ENCODE data around the gene NOG. TPM values are rescaled to one million over a fixed set of nuclear protein-coding genes. Genes with fewer than 3 reads are reported as not detected.

Gene NOG
- total and polyA plus RNA-seq, 2 experiments from 2014 or later: 0.39 to 0.66 TPM

DNA sequence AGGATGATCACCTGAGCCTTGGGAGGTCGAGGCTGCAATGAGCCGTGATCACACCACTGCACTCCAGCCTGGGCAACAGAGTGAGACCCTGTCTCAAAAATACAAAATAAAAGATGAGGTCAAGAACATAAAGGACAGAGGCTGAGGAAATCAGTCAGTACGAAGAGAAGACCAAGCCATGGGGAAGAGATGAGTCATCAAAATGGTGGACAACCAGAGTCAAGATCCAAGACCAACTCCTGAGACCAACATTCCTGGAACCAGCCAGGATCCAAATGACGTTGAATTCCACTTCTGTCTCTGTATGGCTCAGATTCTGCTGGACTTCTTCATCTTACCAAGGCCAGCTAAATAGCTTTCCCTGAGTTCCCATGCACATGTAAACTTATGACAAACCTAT lies 44.8 kb upstream of the NOG start:
- no peak overlapping the region for H3K27ac Mint-ChIP-seq
- no peak overlapping the region for H3K27ac ChIP-seq (ENCODE audit: low read depth)
- H3F3A ChIP-seq (replicated peaks; ENCODE audit: low read depth): no peaks in the 10 kb centered on the region
- H2AFZ ChIP-seq: no peak overlapping the region
- DNase-seq (ENCODE audit: low spot score): no peak
- H3K4me2 ChIP-seq: no peak overlapping the region
- no peak overlapping the region for H3K4me3 ChIP-seq
- no peaks in the 10 kb centered on the region for H3K36me3 Mint-ChIP-seq (ENCODE audit: low read depth)
- H3K4me1 ChIP-seq (ENCODE audit: insufficient read depth): peaks cover 9% of the 10 kb centered on the region; the same call in 1 of the 2 replicates
- ATAC-seq: no peak
- no peaks in the 10 kb centered on the region for H3K36me3 ChIP-seq (ENCODE audit: insufficient read depth)
- peaks cover 17% of the 10 kb centered on the region for H3K4me1 Mint-ChIP-seq
- H4K20me1 ChIP-seq (replicated peaks; ENCODE audit: insufficient read depth): no peaks in the 10 kb centered on the region
- TF ChIP-seq POLR2AphosphoS5 (IDR thresholded peaks at IDR 0.05; ENCODE audit: low read depth): no peak
- TF ChIP-seq, protein P1, sequence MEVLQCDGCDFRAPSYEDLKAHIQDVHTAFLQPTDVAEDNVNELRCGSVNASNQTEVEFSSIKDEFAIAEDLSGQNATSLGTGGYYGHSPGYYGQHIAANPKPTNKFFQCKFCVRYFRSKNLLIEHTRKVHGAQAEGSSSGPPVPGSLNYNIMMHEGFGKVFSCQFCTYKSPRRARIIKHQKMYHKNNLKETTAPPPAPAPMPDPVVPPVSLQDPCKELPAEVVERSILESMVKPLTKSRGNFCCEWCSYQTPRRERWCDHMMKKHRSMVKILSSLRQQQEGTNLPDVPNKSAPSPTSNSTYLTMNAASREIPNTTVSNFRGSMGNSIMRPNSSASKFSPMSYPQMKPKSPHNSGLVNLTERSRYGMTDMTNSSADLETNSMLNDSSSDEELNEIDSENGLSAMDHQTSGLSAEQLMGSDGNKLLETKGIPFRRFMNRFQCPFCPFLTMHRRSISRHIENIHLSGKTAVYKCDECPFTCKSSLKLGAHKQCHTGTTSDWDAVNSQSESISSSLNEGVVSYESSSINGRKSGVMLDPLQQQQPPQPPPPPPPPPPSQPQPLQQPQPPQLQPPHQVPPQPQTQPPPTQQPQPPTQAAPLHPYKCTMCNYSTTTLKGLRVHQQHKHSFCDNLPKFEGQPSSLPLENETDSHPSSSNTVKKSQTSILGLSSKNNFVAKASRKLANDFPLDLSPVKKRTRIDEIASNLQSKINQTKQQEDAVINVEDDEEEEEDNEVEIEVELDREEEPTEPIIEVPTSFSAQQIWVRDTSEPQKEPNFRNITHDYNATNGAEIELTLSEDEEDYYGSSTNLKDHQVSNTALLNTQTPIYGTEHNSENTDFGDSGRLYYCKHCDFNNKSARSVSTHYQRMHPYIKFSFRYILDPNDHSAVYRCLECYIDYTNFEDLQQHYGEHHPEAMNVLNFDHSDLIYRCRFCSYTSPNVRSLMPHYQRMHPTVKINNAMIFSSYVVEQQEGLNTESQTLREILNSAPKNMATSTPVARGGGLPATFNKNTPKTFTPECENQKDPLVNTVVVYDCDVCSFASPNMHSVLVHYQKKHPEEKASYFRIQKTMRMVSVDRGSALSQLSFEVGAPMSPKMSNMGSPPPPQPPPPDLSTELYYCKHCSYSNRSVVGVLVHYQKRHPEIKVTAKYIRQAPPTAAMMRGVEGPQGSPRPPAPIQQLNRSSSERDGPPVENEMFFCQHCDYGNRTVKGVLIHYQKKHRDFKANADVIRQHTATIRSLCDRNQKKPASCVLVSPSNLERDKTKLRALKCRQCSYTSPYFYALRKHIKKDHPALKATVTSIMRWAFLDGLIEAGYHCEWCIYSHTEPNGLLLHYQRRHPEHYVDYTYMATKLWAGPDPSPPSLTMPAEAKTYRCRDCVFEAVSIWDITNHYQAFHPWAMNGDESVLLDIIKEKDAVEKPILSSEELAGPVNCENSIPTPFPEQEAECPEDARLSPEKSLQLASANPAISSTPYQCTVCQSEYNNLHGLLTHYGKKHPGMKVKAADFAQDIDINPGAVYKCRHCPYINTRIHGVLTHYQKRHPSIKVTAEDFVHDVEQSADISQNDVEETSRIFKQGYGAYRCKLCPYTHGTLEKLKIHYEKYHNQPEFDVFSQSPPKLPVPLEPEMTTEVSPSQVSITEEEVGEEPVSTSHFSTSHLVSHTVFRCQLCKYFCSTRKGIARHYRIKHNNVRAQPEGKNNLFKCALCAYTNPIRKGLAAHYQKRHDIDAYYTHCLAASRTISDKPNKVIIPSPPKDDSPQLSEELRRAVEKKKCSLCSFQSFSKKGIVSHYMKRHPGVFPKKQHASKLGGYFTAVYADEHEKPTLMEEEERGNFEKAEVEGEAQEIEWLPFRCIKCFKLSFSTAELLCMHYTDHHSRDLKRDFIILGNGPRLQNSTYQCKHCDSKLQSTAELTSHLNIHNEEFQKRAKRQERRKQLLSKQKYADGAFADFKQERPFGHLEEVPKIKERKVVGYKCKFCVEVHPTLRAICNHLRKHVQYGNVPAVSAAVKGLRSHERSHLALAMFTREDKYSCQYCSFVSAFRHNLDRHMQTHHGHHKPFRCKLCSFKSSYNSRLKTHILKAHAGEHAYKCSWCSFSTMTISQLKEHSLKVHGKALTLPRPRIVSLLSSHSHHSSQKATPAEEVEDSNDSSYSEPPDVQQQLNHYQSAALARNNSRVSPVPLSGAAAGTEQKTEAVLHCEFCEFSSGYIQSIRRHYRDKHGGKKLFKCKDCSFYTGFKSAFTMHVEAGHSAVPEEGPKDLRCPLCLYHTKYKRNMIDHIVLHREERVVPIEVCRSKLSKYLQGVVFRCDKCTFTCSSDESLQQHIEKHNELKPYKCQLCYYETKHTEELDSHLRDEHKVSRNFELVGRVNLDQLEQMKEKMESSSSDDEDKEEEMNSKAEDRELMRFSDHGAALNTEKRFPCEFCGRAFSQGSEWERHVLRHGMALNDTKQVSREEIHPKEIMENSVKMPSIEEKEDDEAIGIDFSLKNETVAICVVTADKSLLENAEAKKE (CRISPR knock-in tag; IDR thresholded peaks at IDR 0.05): no peak
- H3K9me2 ChIP-seq (ENCODE audit: insufficient read depth): peaks cover 41% of the 10 kb centered on the region
- peaks cover 2% of the 10 kb centered on the region for H3K27me3 Mint-ChIP-seq (ENCODE audit: insufficient read depth, low read depth, poor library complexity)
- H3K79me2 ChIP-seq (replicated peaks; ENCODE audit: insufficient read depth): no peaks in the 10 kb centered on the region
- no peaks in the 10 kb centered on the region for H3K27me3 ChIP-seq (ENCODE audit: insufficient read depth)
- H3K9me3 Mint-ChIP-seq: peaks cover 7% of the 10 kb centered on the region; the same call in 1 of the 3 replicates
- no peak overlapping the region for H3K4me3 Mint-ChIP-seq

DNA sequence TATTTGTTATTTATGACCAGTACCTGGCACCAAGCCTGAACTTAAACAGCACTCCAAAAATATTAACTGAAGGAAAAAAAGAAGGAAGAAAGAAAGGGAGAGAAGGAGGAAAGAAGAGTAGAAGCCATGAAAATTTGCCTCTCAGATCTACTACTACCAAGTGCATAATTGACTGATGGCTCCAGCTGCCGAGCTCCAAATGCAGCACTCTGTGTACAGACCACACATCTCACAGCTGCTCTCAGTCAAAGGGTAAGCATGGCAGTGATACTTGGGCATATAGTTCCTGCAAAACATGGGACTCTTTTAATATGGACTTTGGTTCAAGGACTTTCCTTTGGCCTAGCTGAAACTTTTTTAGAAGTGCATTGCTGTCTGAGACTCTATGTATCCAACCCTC lies 44.0 kb upstream of the NOG start:
- no peak for DNase-seq (ENCODE audit: low spot score)
- Histone ChIP-seq H3K36me3 (ENCODE audit: insufficient read depth) (no peaks in the 10 kb centered on the region), H3F3A (replicated peaks; ENCODE audit: low read depth) (no peaks in the 10 kb centered on the region), H3K27ac (ENCODE audit: low read depth) (no peak overlapping the region), H3K9me2 (ENCODE audit: insufficient read depth) (peaks cover 41% of the 10 kb centered on the region), H3K4me3 (no peak overlapping the region), H3K79me2 (replicated peaks; ENCODE audit: insufficient read depth) (no peaks in the 10 kb centered on the region), H4K20me1 (replicated peaks; ENCODE audit: insufficient read depth) (no peaks in the 10 kb centered on the region), H3K27me3 (ENCODE audit: insufficient read depth) (no peaks in the 10 kb centered on the region), H2AFZ (no peak overlapping the region), H3K4me1 (ENCODE audit: insufficient read depth) (peaks cover 9% of the 10 kb centered on the region; the same call in 1 of the 2 replicates), H3K4me2 (no peak overlapping the region)
- peaks cover 2% of the 10 kb centered on the region for H3K27me3 Mint-ChIP-seq (ENCODE audit: insufficient read depth, low read depth, poor library complexity)
- peaks cover 17% of the 10 kb centered on the region for H3K4me1 Mint-ChIP-seq
- no peaks in the 10 kb centered on the region for H3K36me3 Mint-ChIP-seq (ENCODE audit: low read depth)
- H3K9me3 Mint-ChIP-seq: peaks cover 7% of the 10 kb centered on the region; the same call in 1 of the 3 replicates
- no peak for ATAC-seq
- H3K4me3 Mint-ChIP-seq: no peak overlapping the region
- no peak overlapping the region for H3K27ac Mint-ChIP-seq
- TF ChIP-seq EZH2 (IDR thresholded peaks at IDR 0.05; ENCODE audit: low read depth, unreplicated experiment) (no peak), JUNB (IDR thresholded peaks at IDR 0.05; ENCODE audit: unreplicated experiment) (no peak), POLR2AphosphoS5 (IDR thresholded peaks at IDR 0.05; ENCODE audit: low read depth) (no peak), NANOG (IDR thresholded peaks at IDR 0.05; ENCODE audit: borderline replicate concordance) (no peak), ZNF331 (CRISPR knock-in tag; IDR thresholded peaks at IDR 0.05; ENCODE audit: low read depth) (no peak), ZNF114 (CRISPR knock-in tag; IDR thresholded peaks at IDR 0.05) (no peak)
- TF ChIP-seq, protein P1 (CRISPR knock-in tag; IDR thresholded peaks at IDR 0.05): no peak

Measured in GM23338 (cell line).